Measurements from ENCODE around the gene B3GNT2. TPM values are rescaled to one million over a fixed set of nuclear protein-coding genes. Genes with fewer than 3 reads are reported as not detected.

B3GNT2 gene
- total RNA-seq, 1 donor from 2014 or later = 17.4 TPM

DNA sequence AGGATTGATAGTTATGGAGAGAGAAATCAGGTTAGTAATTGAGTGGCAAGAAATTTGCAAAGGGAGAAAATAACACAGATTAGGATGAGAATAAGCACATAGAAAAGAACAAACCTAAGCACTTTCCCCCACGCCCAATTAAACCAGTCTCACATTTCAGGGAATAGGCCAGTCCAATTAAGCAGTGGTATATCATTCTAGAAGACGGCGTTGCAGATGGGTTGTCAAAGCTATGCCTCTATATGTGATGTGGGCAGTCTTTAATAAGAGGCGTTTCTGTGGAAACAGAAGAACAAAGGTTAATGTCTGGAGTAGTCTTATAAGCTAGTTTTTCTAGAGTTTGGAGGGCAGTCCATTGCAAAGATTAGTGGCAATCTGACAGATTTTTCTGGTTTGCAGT, 61.6 kb downstream of the B3GNT2 start:
- Mint-ChIP-seq H3K36me3 (ENCODE audit: insufficient read depth) (no peaks in the 10 kb centered on the region), H3K4me3 (ENCODE audit: low read depth) (no peak overlapping the region), H3K27ac (no peak overlapping the region), H3K27me3 (no peaks in the 10 kb centered on the region), H3K9me3 (ENCODE audit: low read depth) (peaks cover 5% of the 10 kb centered on the region), H3K4me1 (ENCODE audit: low read depth) (no peaks in the 10 kb centered on the region)
- TF ChIP-seq, protein P1, sequence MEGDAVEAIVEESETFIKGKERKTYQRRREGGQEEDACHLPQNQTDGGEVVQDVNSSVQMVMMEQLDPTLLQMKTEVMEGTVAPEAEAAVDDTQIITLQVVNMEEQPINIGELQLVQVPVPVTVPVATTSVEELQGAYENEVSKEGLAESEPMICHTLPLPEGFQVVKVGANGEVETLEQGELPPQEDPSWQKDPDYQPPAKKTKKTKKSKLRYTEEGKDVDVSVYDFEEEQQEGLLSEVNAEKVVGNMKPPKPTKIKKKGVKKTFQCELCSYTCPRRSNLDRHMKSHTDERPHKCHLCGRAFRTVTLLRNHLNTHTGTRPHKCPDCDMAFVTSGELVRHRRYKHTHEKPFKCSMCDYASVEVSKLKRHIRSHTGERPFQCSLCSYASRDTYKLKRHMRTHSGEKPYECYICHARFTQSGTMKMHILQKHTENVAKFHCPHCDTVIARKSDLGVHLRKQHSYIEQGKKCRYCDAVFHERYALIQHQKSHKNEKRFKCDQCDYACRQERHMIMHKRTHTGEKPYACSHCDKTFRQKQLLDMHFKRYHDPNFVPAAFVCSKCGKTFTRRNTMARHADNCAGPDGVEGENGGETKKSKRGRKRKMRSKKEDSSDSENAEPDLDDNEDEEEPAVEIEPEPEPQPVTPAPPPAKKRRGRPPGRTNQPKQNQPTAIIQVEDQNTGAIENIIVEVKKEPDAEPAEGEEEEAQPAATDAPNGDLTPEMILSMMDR (IDR thresholded peaks at IDR 0.05; ENCODE audit: unreplicated experiment) = no peak
- DNase-seq (ENCODE audit: low spot score, unreplicated experiment) = no peak

DNA sequence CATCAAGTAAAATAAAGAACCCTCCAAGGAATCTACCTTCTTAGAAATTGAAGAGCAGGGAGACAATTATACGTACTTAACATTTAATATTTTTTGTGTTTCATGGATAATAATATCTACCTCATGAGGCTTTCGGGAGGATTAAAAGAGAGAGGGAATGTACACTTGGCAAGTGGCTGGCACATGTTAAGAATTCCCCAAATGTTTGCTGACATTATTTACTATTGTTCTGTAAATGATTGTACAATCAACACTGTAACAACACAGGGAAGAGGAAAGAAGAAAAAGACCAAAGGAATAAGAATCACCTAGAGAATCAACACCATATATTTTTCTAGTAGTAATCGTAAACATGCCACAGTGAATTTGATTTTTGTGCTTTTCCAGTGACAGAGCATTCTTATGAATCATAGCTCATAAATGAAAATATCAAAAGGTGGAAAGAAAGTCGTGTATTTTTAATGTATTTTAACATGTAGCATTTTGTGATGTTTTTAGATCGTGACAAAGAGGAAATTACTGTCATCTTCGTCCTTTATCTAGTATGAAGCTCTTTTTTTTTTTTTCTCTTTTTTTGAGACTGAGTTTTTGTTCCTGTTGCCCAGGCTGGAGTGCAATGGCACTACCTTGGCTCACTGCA, 67.3 kb downstream of the B3GNT2 start:
- no peaks in the 10 kb centered on the region for H3K36me3 Mint-ChIP-seq (ENCODE audit: insufficient read depth)
- TF ChIP-seq, protein P1 (IDR thresholded peaks at IDR 0.05; ENCODE audit: unreplicated experiment) = no peak
- peaks cover 4% of the 10 kb centered on the region for H3K4me1 Mint-ChIP-seq (ENCODE audit: low read depth)
- no peaks in the 10 kb centered on the region for H3K27me3 Mint-ChIP-seq
- H3K4me3 Mint-ChIP-seq (ENCODE audit: low read depth) = no peak overlapping the region
- no peak for DNase-seq (ENCODE audit: low spot score, unreplicated experiment)
- no peak overlapping the region for H3K27ac Mint-ChIP-seq
- no peaks in the 10 kb centered on the region for H3K9me3 Mint-ChIP-seq (ENCODE audit: low read depth)

DNA sequence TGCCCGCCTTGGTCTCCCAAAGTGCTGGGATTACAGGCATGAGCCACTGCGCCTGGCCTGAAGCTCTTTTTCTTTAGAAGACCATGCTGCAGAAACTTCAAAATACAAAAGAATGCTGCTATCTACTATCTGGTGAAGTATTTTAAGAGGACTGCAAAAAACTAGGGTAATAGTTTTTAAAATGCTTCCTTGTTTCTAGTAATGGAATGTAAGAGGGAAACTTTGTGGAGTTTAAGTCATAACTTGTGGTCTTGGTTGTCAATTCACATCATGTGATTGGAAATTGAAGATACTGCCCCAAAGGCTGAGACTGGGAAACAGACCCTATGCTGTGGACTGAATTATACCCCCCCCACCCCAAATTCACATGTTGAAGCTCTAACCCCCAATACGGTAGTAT, 68.3 kb downstream of the B3GNT2 start:
- no peak overlapping the region for H3K27ac Mint-ChIP-seq

DNA sequence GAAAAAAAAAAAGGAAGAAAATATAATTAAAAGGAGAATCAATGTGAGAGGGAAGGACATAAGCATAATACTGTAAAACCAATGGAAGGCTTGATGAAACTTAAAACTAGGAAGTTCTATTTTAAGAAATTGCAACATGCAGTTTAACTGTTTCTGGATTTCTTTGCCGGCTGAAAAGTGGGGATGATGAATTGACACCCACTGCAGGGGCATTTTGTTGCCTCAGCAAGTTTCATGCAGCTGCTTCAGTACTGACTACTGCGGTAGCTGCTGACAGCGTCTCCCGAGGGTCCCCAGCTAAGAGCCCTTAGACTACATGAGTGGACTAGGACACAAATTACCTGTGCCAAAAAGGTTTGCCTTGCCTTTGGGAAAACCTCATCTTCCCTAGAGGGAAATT, 69.2 kb downstream of the B3GNT2 start:
- H3K27ac Mint-ChIP-seq = no peak overlapping the region
- peaks cover 3% of the 10 kb centered on the region for H3K9me3 Mint-ChIP-seq (ENCODE audit: low read depth)
- H3K27me3 Mint-ChIP-seq = no peaks in the 10 kb centered on the region
- no peak overlapping the region for H3K4me3 Mint-ChIP-seq (ENCODE audit: low read depth)
- DNase-seq (ENCODE audit: low spot score, unreplicated experiment) = no peak
- TF ChIP-seq, protein P1 (IDR thresholded peaks at IDR 0.05; ENCODE audit: unreplicated experiment) = no peak
- H3K36me3 Mint-ChIP-seq (ENCODE audit: insufficient read depth) = no peaks in the 10 kb centered on the region
- H3K4me1 Mint-ChIP-seq (ENCODE audit: low read depth) = peaks cover 4% of the 10 kb centered on the region

More for the DNA sequence above, 68.3 kb downstream of the B3GNT2 start:
- Mint-ChIP-seq H3K9me3 (ENCODE audit: low read depth) (peaks cover 3% of the 10 kb centered on the region), H3K4me3 (ENCODE audit: low read depth) (no peak overlapping the region), H3K36me3 (ENCODE audit: insufficient read depth) (no peaks in the 10 kb centered on the region), H3K4me1 (ENCODE audit: low read depth) (peaks cover 4% of the 10 kb centered on the region), H3K27me3 (no peaks in the 10 kb centered on the region)
- TF ChIP-seq, protein P1 (IDR thresholded peaks at IDR 0.05; ENCODE audit: unreplicated experiment) = no peak
- no peak for DNase-seq (ENCODE audit: low spot score, unreplicated experiment)

DNA sequence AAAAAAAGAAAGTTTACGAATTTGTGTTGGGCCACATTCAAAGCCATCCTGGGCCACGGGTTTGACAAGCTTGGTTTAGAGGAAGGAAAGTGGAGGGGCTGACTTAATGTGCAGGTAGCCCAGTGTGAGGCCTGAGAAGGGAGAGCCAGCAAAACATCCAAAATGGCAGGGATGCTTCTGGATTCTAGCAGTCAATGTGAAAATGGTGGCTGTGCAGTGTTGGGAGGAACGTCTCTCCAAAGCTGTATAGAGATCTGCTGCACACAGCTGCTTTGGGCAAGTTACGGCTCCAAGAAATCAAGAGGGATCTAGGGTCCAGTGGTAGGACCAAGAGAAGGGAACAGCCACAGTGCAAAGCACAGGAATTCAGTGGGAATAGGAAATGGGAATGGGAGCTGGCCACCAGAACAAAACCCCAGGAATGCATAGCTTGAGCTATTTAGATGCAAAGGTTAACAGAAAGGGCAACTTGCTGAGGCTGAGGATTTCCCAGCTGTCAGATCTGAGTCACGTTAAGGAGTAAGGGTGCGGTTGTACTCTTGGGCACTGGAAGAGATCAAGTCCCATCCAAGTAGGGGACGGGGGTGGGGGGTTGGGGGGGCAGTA, 70.6 kb downstream of the B3GNT2 start:
- Mint-ChIP-seq H3K9me3 (ENCODE audit: low read depth) (peaks cover 3% of the 10 kb centered on the region), H3K27ac (no peak overlapping the region), H3K4me3 (ENCODE audit: low read depth) (no peak overlapping the region), H3K36me3 (ENCODE audit: insufficient read depth) (no peaks in the 10 kb centered on the region), H3K27me3 (no peaks in the 10 kb centered on the region), H3K4me1 (ENCODE audit: low read depth) (peaks cover 4% of the 10 kb centered on the region)
- TF ChIP-seq, protein P1 (IDR thresholded peaks at IDR 0.05; ENCODE audit: unreplicated experiment) = no peak
- DNase-seq (ENCODE audit: low spot score, unreplicated experiment) = no peak

Measured in progenitor cell of endocrine pancreas (in vitro differentiated cells).